Stimulated activated naive CD8-positive, alpha-beta T cell treated with anti-CD3 and anti-CD28 coated beads, Interleukin-15, amount 100 ng/mL, for 72 hours (primary cell): ENCODE measurements around the gene SHMT2.

Experiments used
- ATAC-seq: fragments of 150-1000 bp; cut with Tn5 transposase; 2 replicates; pipeline ENCODE4 v1.10.0; 2021; ENCODE audit warnings: mild to moderate bottlenecking, moderate library complexity
- DNase-seq, 2 donors: peaks; one replicate each; pipeline ENCODE4 v3.0.0; 2021 to 2022
- H3K27ac Mint-ChIP-seq, 2 donors: one replicate each; pipeline ENCODE4 v1.8.0; 2022; ENCODE audit warnings: mild to moderate bottlenecking in 2 of 2, mixed read lengths in 2 of 2, moderate library complexity in 2 of 2
- H3K27me3 Mint-ChIP-seq: one replicate; pipeline ENCODE4 v1.8.0; 2022; ENCODE audit warnings: mixed read lengths
- H3K4me1 Mint-ChIP-seq: one replicate; pipeline ENCODE4 v1.8.0; 2022; ENCODE audit warnings: mild to moderate bottlenecking, mixed read lengths
- H3K4me3 Mint-ChIP-seq, 2 donors: one replicate each; pipeline ENCODE4 v1.8.0; 2022; ENCODE audit warnings: mild to moderate bottlenecking in 2 of 2, mixed read lengths in 2 of 2, moderate library complexity in 1 of 2
- H3K9me3 Mint-ChIP-seq, 2 donors: one replicate each; pipeline ENCODE4 v1.8.0; 2022; ENCODE audit warnings: mixed read lengths in 2 of 2

Gene SHMT2

GRCh38 chr12:57229634-57230380, at the start of gene SHMT2:
Gene SHMT2 (plus strand): TSS chr12:57229711. CDS start chr12:57229779, 68 bp downstream.
- ATAC-seq (peak; percentile 69), DNase-seq (peak; percentile 87 to 94)
- peaks cover 97% of the 10 kb centered on the region for H3K4me1 Mint-ChIP-seq
- H3K9me3 Mint-ChIP-seq, result no peaks in the 10 kb centered on the region
- H3K4me3 Mint-ChIP-seq, result peak within 1 kb of the TSS; percentile 96 to 99
- H3K27me3 Mint-ChIP-seq, result peaks cover 32% of the 10 kb centered on the region
- H3K27ac Mint-ChIP-seq, result peak within 1 kb of the TSS; percentile 99 to 100

DNA sequence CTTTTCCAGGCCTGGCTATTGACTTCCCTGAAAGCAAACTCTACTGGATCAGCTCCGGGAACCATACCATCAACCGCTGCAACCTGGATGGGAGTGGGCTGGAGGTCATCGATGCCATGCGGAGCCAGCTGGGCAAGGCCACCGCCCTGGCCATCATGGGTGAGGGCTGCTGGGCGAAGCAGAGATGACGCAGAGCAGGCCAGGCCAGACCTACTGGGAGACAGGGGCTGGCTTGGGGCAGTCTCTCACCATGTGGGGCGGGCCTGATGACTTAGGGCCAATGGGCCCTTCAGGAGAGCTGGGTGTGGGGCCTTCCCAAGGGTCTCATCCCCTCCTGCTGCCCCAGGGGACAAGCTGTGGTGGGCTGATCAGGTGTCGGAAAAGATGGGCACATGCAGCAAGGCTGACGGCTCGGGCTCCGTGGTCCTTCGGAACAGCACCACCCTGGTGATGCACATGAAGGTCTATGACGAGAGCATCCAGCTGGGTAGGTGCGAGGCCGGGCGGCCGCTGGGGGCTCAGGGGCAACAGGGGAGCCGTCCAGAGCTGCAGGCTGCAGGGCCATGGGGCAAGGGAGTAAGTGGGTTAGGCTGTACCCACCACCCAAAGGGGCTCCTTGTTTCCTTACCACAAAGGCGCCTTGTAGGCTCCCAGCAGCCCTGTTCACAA, 49.1 kb upstream of the SHMT2 start:
- ATAC-seq, result no peak
- no peaks in the 10 kb centered on the region for H3K27me3 Mint-ChIP-seq
- peaks cover 8% of the 10 kb centered on the region for H3K4me1 Mint-ChIP-seq
- H3K9me3 Mint-ChIP-seq, result no peaks in the 10 kb centered on the region
- H3K27ac Mint-ChIP-seq, result no peak overlapping the region
- H3K4me3 Mint-ChIP-seq, result no peak overlapping the region
- no peak for DNase-seq

GRCh38 chr12:57181072-57181471, 48.4 kb upstream of the SHMT2 start:
- Mint-ChIP-seq H3K27me3 (no peaks in the 10 kb centered on the region), H3K4me1 (peaks cover 8% of the 10 kb centered on the region), H3K9me3 (no peaks in the 10 kb centered on the region), H3K4me3 (no peak overlapping the region), H3K27ac (no peak overlapping the region)
- ATAC-seq, result no peak
- no peak for DNase-seq

DNA sequence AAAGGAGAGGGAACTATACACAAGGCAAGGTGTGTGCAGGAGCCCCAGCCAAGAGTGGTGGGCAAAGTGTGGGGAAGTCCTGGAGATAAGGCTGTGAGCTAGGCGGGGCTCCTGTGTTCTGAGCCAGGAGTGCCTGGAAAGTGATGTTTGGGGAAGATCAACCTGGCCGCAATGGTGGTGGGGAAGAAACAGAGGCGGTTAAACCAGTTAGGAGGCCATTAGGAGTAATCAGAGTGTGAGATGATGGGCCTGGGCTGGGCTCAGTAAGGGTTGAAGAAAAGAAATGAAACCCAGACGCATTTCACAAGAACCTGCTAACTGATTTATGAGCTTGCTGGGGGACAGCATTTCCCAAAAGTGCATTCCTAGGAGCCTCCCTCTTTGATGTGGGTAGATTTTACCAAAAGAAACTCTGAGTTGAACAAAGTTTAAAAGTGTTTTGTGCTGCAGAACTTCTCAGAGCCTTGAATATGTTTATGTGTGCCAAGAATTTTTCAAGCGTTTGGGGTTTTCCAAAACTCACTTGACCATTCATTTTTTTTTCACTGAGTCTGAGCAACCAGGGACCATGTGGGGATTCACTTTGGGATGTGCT, 47.9 kb upstream of the SHMT2 start:
- peaks cover 8% of the 10 kb centered on the region for H3K4me1 Mint-ChIP-seq
- no peaks in the 10 kb centered on the region for H3K27me3 Mint-ChIP-seq
- DNase-seq (no peak), ATAC-seq (no peak)
- H3K27ac Mint-ChIP-seq, result no peak overlapping the region
- H3K9me3 Mint-ChIP-seq, result no peaks in the 10 kb centered on the region
- H3K4me3 Mint-ChIP-seq, result no peak overlapping the region

DNA sequence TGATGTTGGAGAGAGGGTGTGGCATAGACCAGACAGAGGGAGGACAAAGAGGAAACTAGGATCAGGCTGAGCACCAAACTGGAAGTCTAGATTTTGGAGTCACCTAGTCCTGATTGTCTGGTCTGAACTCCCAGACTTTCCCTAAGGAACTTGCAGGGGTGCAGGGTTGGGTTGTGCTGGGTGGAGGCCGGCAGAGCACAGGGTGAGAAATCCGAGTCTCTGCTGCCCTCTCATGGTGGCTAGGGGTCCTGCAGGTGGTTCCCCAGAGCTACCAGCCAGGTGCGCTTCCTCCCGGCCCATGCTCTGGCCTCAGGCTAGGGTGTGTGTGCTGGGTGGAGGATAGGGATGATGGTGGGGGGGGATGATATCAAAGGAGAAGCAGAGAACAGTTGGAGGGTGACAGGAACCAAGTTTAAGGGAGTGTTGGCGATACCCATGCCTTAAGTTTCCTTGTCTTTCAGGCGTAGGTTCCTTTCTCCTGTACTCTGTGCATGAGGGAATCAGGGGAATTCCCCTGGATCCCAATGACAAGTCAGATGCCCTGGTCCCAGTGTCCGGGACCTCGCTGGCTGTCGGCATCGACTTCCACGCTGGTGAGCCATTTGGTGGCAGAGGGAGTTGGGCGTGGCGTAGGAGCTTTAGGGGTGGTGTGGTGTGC, 46.5 kb upstream of the SHMT2 start:
- peak; percentile 76 to 77 for DNase-seq
- Mint-ChIP-seq H3K9me3 (no peaks in the 10 kb centered on the region), H3K27me3 (no peaks in the 10 kb centered on the region), H3K4me3 (no peak overlapping the region), H3K27ac (no peak overlapping the region), H3K4me1 (peaks cover 8% of the 10 kb centered on the region)
- ATAC-seq, result peak; percentile 89

DNA sequence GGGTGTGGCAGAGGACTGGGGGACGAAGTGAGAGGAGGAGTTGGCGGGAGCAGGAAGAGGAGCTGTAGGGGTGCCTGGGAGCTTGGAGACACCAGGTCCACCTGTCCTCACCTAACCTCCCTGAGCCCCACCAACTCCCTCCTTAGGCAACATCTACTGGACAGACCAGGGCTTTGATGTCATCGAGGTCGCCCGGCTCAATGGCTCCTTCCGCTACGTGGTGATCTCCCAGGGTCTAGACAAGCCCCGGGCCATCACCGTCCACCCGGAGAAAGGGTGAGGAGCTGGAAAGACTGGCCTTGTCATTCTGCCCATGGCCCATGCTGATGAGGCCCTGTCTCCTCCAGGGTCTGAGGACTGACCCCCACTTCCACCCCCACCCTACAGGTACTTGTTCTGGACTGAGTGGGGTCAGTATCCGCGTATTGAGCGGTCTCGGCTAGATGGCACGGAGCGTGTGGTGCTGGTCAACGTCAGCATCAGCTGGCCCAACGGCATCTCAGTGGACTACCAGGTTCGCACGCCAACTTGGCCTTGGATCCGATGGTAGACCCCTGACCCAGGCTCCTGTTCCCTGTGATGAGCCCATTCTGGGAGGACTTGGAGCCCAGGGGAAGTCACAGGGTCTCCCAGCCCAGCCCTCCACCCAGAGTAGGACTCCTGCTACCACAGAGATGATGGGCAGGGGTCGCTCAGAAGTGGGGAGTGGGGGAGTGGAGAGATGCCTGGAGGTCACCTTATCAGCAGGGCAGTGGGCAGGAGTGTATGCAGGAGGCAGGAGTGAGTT, 45.4 kb upstream of the SHMT2 start:
- Mint-ChIP-seq H3K4me3 (no peak overlapping the region), H3K9me3 (no peaks in the 10 kb centered on the region), H3K4me1 (peaks cover 8% of the 10 kb centered on the region), H3K27me3 (no peaks in the 10 kb centered on the region), H3K27ac (no peak overlapping the region)
- ATAC-seq (no peak), DNase-seq (no peak)

GRCh38 chr12:57185403-57185802, 44.1 kb upstream of the SHMT2 start:
- DNase-seq, result no peak
- Mint-ChIP-seq H3K4me3 (no peak overlapping the region), H3K27me3 (no peaks in the 10 kb centered on the region), H3K27ac (no peak overlapping the region), H3K9me3 (no peaks in the 10 kb centered on the region), H3K4me1 (peaks cover 8% of the 10 kb centered on the region)
- no peak for ATAC-seq

DNA sequence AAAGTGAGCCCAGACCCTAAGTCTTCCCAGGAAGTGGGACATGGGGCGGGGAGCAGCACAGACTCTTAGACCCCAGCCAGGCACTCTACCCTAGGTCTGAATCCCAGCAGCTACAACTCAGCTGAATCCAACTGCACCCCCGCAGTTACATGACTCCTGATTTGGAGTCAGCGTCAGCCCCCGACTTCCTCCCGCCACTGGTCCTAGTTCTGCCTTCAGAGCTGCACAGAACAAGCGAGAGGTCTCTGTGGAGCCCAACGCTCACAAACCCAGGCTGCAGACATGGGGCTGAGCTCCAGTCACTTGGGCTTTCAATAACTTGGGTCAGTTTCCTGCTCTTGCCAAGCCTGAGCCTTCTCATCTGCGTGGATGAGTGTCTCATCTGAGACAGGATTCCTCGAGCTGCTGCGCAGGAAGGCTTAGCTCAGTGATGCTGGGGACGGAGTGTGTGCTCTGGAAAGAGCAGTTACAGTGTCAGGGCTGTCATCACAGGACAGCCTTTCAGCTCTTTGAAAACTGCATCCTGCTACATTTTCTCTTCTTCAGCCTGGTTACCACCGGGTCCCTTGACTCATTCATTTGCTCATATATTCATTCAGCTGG, 43.5 kb upstream of the SHMT2 start:
- peaks cover 8% of the 10 kb centered on the region for H3K4me1 Mint-ChIP-seq
- DNase-seq (no peak), ATAC-seq (no peak)
- no peaks in the 10 kb centered on the region for H3K9me3 Mint-ChIP-seq
- no peaks in the 10 kb centered on the region for H3K27me3 Mint-ChIP-seq
- H3K4me3 Mint-ChIP-seq, result no peak overlapping the region
- H3K27ac Mint-ChIP-seq, result no peak overlapping the region

DNA sequence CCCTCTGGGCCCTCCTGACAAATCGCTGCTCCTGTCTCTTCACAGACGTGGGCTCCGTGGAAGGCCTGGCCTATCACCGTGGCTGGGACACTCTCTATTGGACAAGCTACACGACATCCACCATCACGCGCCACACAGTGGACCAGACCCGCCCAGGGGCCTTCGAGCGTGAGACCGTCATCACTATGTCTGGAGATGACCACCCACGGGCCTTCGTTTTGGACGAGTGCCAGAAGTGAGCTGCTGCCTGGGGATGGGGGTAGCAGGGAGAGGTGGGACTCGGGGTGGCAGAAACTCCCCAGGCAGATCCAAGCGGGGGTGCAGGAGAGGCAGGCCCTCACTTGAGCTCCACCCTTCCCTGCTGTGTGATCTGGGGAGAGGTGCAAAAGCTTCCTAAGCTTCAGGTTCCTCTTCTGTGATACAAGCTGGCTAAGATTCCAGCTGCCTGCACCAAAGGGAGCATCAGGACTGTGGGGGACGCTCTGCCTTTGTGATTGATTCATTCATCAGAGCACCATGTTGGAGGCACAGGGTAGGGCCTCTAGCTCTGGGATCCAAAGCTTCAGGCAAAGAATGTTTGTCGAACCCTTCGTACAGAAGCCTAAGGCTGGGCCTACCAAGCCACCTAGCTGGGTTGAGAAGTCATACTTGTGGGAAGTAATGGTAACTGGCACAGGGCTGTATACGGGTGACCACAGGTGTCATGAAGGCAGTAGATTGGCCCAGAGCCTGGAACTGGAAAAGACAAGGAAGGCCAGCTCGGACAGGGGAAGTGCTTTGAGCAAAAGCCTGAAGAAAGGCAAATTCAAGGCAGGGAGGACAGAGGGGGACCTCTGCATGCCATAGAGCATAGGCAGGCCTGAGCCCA, 42.1 kb upstream of the SHMT2 start:
- no peak overlapping the region for H3K4me3 Mint-ChIP-seq
- peak overlapping the region in 1 of 2 donors; percentile 7 for H3K27ac Mint-ChIP-seq
- no peaks in the 10 kb centered on the region for H3K9me3 Mint-ChIP-seq
- no peak for DNase-seq
- no peak for ATAC-seq
- H3K4me1 Mint-ChIP-seq, result peaks cover 8% of the 10 kb centered on the region
- no peaks in the 10 kb centered on the region for H3K27me3 Mint-ChIP-seq

GRCh38 chr12:57188090-57188425, 41.5 kb upstream of the SHMT2 start:
- H3K27me3 Mint-ChIP-seq, result no peaks in the 10 kb centered on the region
- DNase-seq (no peak), ATAC-seq (no peak)
- H3K4me1 Mint-ChIP-seq, result peaks cover 3% of the 10 kb centered on the region
- H3K27ac Mint-ChIP-seq, result no peak overlapping the region
- no peak overlapping the region for H3K4me3 Mint-ChIP-seq
- H3K9me3 Mint-ChIP-seq, result no peaks in the 10 kb centered on the region

- no peak for DNase-seq
- no peak overlapping the region for H3K4me3 Mint-ChIP-seq
- no peaks in the 10 kb centered on the region for H3K27me3 Mint-ChIP-seq
- H3K27ac Mint-ChIP-seq, result no peak overlapping the region
- ATAC-seq, result no peak
- no peaks in the 10 kb centered on the region for H3K4me1 Mint-ChIP-seq
- H3K9me3 Mint-ChIP-seq, result no peaks in the 10 kb centered on the region
Observed at GRCh38 chr12:57190037-57190436, 39.5 kb upstream of the SHMT2 start.

- ATAC-seq (no peak), DNase-seq (no peak)
- no peaks in the 10 kb centered on the region for H3K27me3 Mint-ChIP-seq
- H3K4me3 Mint-ChIP-seq, result no peak overlapping the region
- H3K9me3 Mint-ChIP-seq, result no peaks in the 10 kb centered on the region
- no peaks in the 10 kb centered on the region for H3K4me1 Mint-ChIP-seq
- H3K27ac Mint-ChIP-seq, result no peak overlapping the region
Observed at GRCh38 chr12:57190821-57191220, 38.7 kb upstream of the SHMT2 start.

DNA sequence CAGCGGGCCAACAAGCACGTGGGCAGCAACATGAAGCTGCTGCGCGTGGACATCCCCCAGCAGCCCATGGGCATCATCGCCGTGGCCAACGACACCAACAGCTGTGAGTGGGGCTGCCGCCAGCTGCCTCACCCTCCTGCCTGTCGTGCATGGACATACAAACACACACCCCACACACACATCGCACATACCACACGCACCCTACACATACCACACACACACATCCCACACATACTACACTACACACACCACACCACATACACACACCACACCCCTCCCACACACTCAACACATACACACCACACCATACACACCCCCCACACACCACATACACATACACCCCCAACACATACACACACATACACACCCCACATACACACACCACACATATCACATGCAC, 38.1 kb upstream of the SHMT2 start:
- Mint-ChIP-seq H3K4me1 (no peaks in the 10 kb centered on the region), H3K27ac (no peak overlapping the region), H3K27me3 (no peaks in the 10 kb centered on the region), H3K9me3 (no peaks in the 10 kb centered on the region), H3K4me3 (no peak overlapping the region)
- ATAC-seq (peak; percentile 18), DNase-seq (no peak)

DNA sequence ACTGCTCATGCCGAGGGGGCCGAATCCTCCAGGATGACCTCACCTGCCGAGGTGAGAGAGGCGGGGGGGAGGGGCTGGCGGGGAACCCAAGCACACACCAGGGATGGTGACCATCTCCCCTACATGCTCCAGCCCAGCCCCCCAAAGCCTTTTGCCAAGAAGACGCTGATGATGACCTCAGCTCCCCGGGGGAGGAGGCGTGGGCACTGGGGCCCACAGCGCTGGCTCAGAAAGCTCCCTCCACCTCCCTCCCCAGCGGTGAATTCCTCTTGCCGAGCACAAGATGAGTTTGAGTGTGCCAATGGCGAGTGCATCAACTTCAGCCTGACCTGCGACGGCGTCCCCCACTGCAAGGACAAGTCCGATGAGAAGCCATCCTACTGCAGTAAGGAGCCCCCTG, 36.6 kb upstream of the SHMT2 start:
- DNase-seq (no peak), ATAC-seq (no peak)
- H3K4me1 Mint-ChIP-seq, result no peaks in the 10 kb centered on the region
- no peak overlapping the region for H3K4me3 Mint-ChIP-seq
- no peaks in the 10 kb centered on the region for H3K27me3 Mint-ChIP-seq
- no peak overlapping the region for H3K27ac Mint-ChIP-seq
- no peaks in the 10 kb centered on the region for H3K9me3 Mint-ChIP-seq
